EL (cell line): ENCODE data around the gene ACVR2A.

Experiments used
- DNase-seq: peaks from one replicate; pipeline ENCODE4 v3.0.0-alpha.2; 2016

Gene ACVR2A

GRCh38 chr2:147844697-147845410 lies at the start of gene ACVR2A:
Gene ACVR2A (plus strand): TSS chr2:147845029. CDS start chr2:147845153, 124 bp downstream.
- peak; percentile 45 for DNase-seq

- DNase-seq = no peak
These were observed 44.5 kb upstream of the ACVR2A start for GRCh38 chr2:147800316-147800715.

GRCh38 chr2:147806846-147807245 lies 38.0 kb upstream of the ACVR2A start:
- peak; percentile 45 for DNase-seq

GRCh38 chr2:147808520-147808919 lies 36.3 kb upstream of the ACVR2A start:
- DNase-seq = no peak

GRCh38 chr2:147810883-147811765 lies 33.7 kb upstream of the ACVR2A start:
- no peak for DNase-seq

GRCh38 chr2:147818741-147819140 lies 26.1 kb upstream of the ACVR2A start:
- no peak for DNase-seq

GRCh38 chr2:147824620-147825019 lies 20.2 kb upstream of the ACVR2A start:
- no peak for DNase-seq

GRCh38 chr2:147826278-147827087 lies 18.3 kb upstream of the ACVR2A start:
- DNase-seq = no peak

- DNase-seq = no peak
These were observed 17.8 kb upstream of the ACVR2A start for GRCh38 chr2:147827088-147827375.

- peak; percentile 82 for DNase-seq
These were observed 15.7 kb upstream of the ACVR2A start for GRCh38 chr2:147829106-147829505.

GRCh38 chr2:147836099-147836498 lies 8.7 kb upstream of the ACVR2A start:
- DNase-seq = no peak

GRCh38 chr2:147843391-147843863 lies 1.4 kb upstream of the ACVR2A start:
- DNase-seq = peak; percentile 2

- DNase-seq = peak; percentile 89
These were observed 749 bp upstream of the ACVR2A start for GRCh38 chr2:147843864-147844696.

GRCh38 chr2:147845411-147845971 lies 662 bp downstream of the ACVR2A start:
- DNase-seq = peak; percentile 28

GRCh38 chr2:147846412-147847081 lies 1.7 kb downstream of the ACVR2A start:
- peak; percentile 5 for DNase-seq

GRCh38 chr2:147847746-147848391 lies 3.0 kb downstream of the ACVR2A start:
- no peak for DNase-seq

GRCh38 chr2:147850838-147851237 lies 6.0 kb downstream of the ACVR2A start:
- no peak for DNase-seq

GRCh38 chr2:147851244-147851930 lies 6.6 kb downstream of the ACVR2A start:
- DNase-seq = no peak

- no peak for DNase-seq
These were observed 9.8 kb downstream of the ACVR2A start for GRCh38 chr2:147854557-147855134.

- no peak for DNase-seq
These were observed 10.5 kb downstream of the ACVR2A start for GRCh38 chr2:147855316-147855715.
